ENCODE data around the gene CCDC78. TPM values are rescaled to one million over a fixed set of nuclear protein-coding genes. Genes with fewer than 3 reads are reported as not detected.

The CCDC78 gene
- total RNA-seq, 1 experiment from 2014 or later = 3.5 TPM

GRCh38 chr16:734208-734980, 8.2 kb upstream of the CCDC78 start:
- Histone ChIP-seq H3K4me3 (ENCODE audit: low read depth, low read length) (no peak overlapping the region), H3K9me3 (no peaks in the 10 kb centered on the region), H3K36me3 (ENCODE audit: control insufficient read depth, insufficient read depth, low read length) (no peaks in the 10 kb centered on the region; the same call in 1 of the 2 replicates), H3K4me1 (no peaks in the 10 kb centered on the region), H3K27me3 (replicated peaks; ENCODE audit: control insufficient read depth, insufficient read depth, low read length) (no peaks in the 10 kb centered on the region)
- CTCF ChIA-PET = no interaction called here
- no peak for DNase-seq
- BruUV-seq (replicated peaks) = no TSS peak
- no peak overlapping the region for H3K27ac Mint-ChIP-seq (ENCODE audit: unreplicated experiment)
- H3K9me3 Mint-ChIP-seq (ENCODE audit: unreplicated experiment) = no peaks in the 10 kb centered on the region
- no peaks in the 10 kb centered on the region for H3K27me3 Mint-ChIP-seq (ENCODE audit: insufficient read depth, unreplicated experiment)
- intact Hi-C loops (cut with micrococcal nuclease; ENCODE audit: unreplicated experiment) = no loop called here
- no peaks in the 10 kb centered on the region for H3K4me1 Mint-ChIP-seq (ENCODE audit: low read depth, unreplicated experiment)
- no peak for TF ChIP-seq CTCF (IDR thresholded peaks at IDR 0.05; ENCODE audit: insufficient read depth in 1 of 2, low read depth in 1 of 2, low read length in 1 of 2, severe bottlenecking in 1 of 2, unreplicated experiment in 1 of 2)
- POLR2A ChIA-PET = no interaction called here
- no peak overlapping the region for H3K4me3 Mint-ChIP-seq (ENCODE audit: unreplicated experiment)
- H3K36me3 Mint-ChIP-seq (ENCODE audit: insufficient read depth, unreplicated experiment) = peaks cover 47% of the 10 kb centered on the region

- no peak overlapping the region for H3K27ac Mint-ChIP-seq (ENCODE audit: unreplicated experiment)
- Histone ChIP-seq H3K4me3 (ENCODE audit: low read depth, low read length) (no peak overlapping the region), H3K36me3 (ENCODE audit: control insufficient read depth, insufficient read depth, low read length) (no peaks in the 10 kb centered on the region; the same call in 1 of the 2 replicates), H3K27me3 (replicated peaks; ENCODE audit: control insufficient read depth, insufficient read depth, low read length) (no peaks in the 10 kb centered on the region), H3K4me1 (no peaks in the 10 kb centered on the region), H3K9me3 (no peaks in the 10 kb centered on the region)
- BruUV-seq (replicated peaks) = no TSS peak
- H3K9me3 Mint-ChIP-seq (ENCODE audit: unreplicated experiment) = no peaks in the 10 kb centered on the region
- DNase-seq = peak in 1 of 2 experiments; percentile 51
- intact Hi-C loops (cut with micrococcal nuclease; ENCODE audit: unreplicated experiment) = no loop called here
- TF ChIP-seq CTCF (IDR thresholded peaks at IDR 0.05; ENCODE audit: insufficient read depth in 1 of 2, low read depth in 1 of 2, low read length in 1 of 2, severe bottlenecking in 1 of 2, unreplicated experiment in 1 of 2) = peak; percentile 36 to 41
- H3K4me1 Mint-ChIP-seq (ENCODE audit: low read depth, unreplicated experiment) = no peaks in the 10 kb centered on the region
- no peak overlapping the region for H3K4me3 Mint-ChIP-seq (ENCODE audit: unreplicated experiment)
- ChIA-PET CTCF (interaction anchor here (0.9 kb wide), 1 partner anchor 9 kb away, joined by 4 read pairs; no protein-coding TSS in a partner anchor), POLR2A (no interaction called here)
- H3K36me3 Mint-ChIP-seq (ENCODE audit: insufficient read depth, unreplicated experiment) = peaks cover 49% of the 10 kb centered on the region
- H3K27me3 Mint-ChIP-seq (ENCODE audit: insufficient read depth, unreplicated experiment) = no peaks in the 10 kb centered on the region
Measured at GRCh38 chr16:733382-734207, 7.4 kb upstream of the CCDC78 start.

GRCh38 chr16:732936-733335, 6.7 kb upstream of the CCDC78 start:
- Mint-ChIP-seq H3K4me1 (ENCODE audit: low read depth, unreplicated experiment) (no peaks in the 10 kb centered on the region), H3K9me3 (ENCODE audit: unreplicated experiment) (no peaks in the 10 kb centered on the region), H3K27ac (ENCODE audit: unreplicated experiment) (no peak overlapping the region), H3K4me3 (ENCODE audit: unreplicated experiment) (no peak overlapping the region), H3K36me3 (ENCODE audit: insufficient read depth, unreplicated experiment) (peaks cover 45% of the 10 kb centered on the region), H3K27me3 (ENCODE audit: insufficient read depth, unreplicated experiment) (no peaks in the 10 kb centered on the region)
- TF ChIP-seq CTCF (IDR thresholded peaks at IDR 0.05; ENCODE audit: insufficient read depth in 1 of 2, low read depth in 1 of 2, low read length in 1 of 2, severe bottlenecking in 1 of 2, unreplicated experiment in 1 of 2) = peak in 1 of 2 experiments; percentile 24
- no peak overlapping the region for H3K4me3 ChIP-seq (ENCODE audit: low read depth, low read length)
- no peaks in the 10 kb centered on the region for H3K27me3 ChIP-seq (replicated peaks; ENCODE audit: control insufficient read depth, insufficient read depth, low read length)
- intact Hi-C loops (cut with micrococcal nuclease; ENCODE audit: unreplicated experiment) = no loop called here
- no peaks in the 10 kb centered on the region for H3K9me3 ChIP-seq
- H3K4me1 ChIP-seq = no peaks in the 10 kb centered on the region
- no TSS peak for BruUV-seq (replicated peaks)
- DNase-seq = no peak
- ChIA-PET CTCF (interaction anchor here (0.9 kb wide), 1 partner anchor 9 kb away, joined by 4 read pairs; no protein-coding TSS in a partner anchor), POLR2A (no interaction called here)
- no peaks in the 10 kb centered on the region; the same call in 1 of the 2 replicates for H3K36me3 ChIP-seq (ENCODE audit: control insufficient read depth, insufficient read depth, low read length)

Measured in Caco-2 (cell line).